NAMALWA (cell line): ENCODE results near the gene NOP10.

Experiments
- DNase-seq: peaks from one replicate; pipeline ENCODE4 v3.0.0-alpha.2; 2015; ENCODE audit warnings: low spot score

NOP10 gene

GRCh38 chr15:34331809-34332208 is 11.1 kb downstream of the NOP10 start:
- no peak for DNase-seq

- no peak for DNase-seq
Measured at GRCh38 chr15:34330279-34330678, 12.7 kb downstream of the NOP10 start.

GRCh38 chr15:34329006-34329405 is 13.9 kb downstream of the NOP10 start:
- DNase-seq, result no peak

GRCh38 chr15:34327906-34328305 is 15.0 kb downstream of the NOP10 start:
- no peak for DNase-seq

GRCh38 chr15:34325368-34325767 is 17.6 kb downstream of the NOP10 start:
- DNase-seq, result no peak

GRCh38 chr15:34324933-34325332 is 18.0 kb downstream of the NOP10 start:
- DNase-seq, result no peak

GRCh38 chr15:34323217-34323616 is 19.7 kb downstream of the NOP10 start:
- no peak for DNase-seq

- DNase-seq, result peak; percentile 58
Measured at GRCh38 chr15:34318277-34319079, 24.5 kb downstream of the NOP10 start.

GRCh38 chr15:34314491-34315490 is 28.1 kb downstream of the NOP10 start:
- DNase-seq, result no peak

- no peak for DNase-seq
Measured at GRCh38 chr15:34311563-34311962, 31.4 kb downstream of the NOP10 start.

GRCh38 chr15:34304613-34305012 is 38.3 kb downstream of the NOP10 start:
- DNase-seq, result no peak

- no peak for DNase-seq
Measured at GRCh38 chr15:34301058-34301457, 41.9 kb downstream of the NOP10 start.

- no peak for DNase-seq
Measured at GRCh38 chr15:34297059-34297458, 45.9 kb downstream of the NOP10 start.

- DNase-seq, result no peak
Measured at GRCh38 chr15:34292621-34293020, 50.3 kb downstream of the NOP10 start.
